Esophagus squamous epithelium (tissue), 5 donors: ENCODE results near the gene SLC6A3. TPM values are rescaled to one million over a fixed set of nuclear protein-coding genes. Genes with fewer than 3 reads are reported as not detected.

Experiments
- DNase-seq: peaks from one replicate; lab custom pipeline; 2025; lab: John Stamatoyannopoulos, UW
- H3K27ac ChIP-seq, 4 donors: fragments of 200-600 bp; sonication (generic); one replicate each; pipeline ENCODE4 v1.5.1; 2016 to 2019; ENCODE audit warnings: mild to moderate bottlenecking in 1 of 4
- H3K27me3 ChIP-seq, 4 donors: fragments of 200-600 bp; sonication (generic); 1 replicate in 3 of 4; 2 replicates in 1 of 4; pipeline versions ENCODE4 v1.5.1 to v1.6.0; 2017 to 2021; ENCODE audit warnings: antibody characterized with exemption in 1 of 4
- H3K36me3 ChIP-seq, 3 donors: fragments of 200-600 bp; sonication (generic); one replicate each; pipeline ENCODE4 v1.5.1; 2016 to 2019
- H3K4me1 ChIP-seq, 3 donors: fragments of 200-600 bp; sonication (generic); one replicate each; pipeline ENCODE4 v1.5.1; 2017 to 2019
- H3K4me3 ChIP-seq, 4 donors: fragments of 200-600 bp; sonication (generic); 1 replicate in 3 of 4; 2 replicates in 1 of 4; pipeline ENCODE4 v1.5.1; 2016 to 2019; ENCODE audit warnings: mild to moderate bottlenecking in 2 of 4, moderate library complexity in 1 of 4
- H3K9me3 ChIP-seq, 3 donors: fragments of 200-600 bp; sonication (generic); one replicate each; pipeline ENCODE4 v1.5.1; 2016 to 2019
- CTCF ChIP-seq, 6 experiments: fragments of 450-650 bp in 4 of 6; fragments of 200-600 bp in 2 of 6; sonication (generic) in 2 of 6; IDR thresholded peaks; one replicate each; pipeline ENCODE4 v1.5.1; 2016 to 2019; ENCODE audit warnings: antibody characterized with exemption in 6 of 6, mild to moderate bottlenecking in 4 of 6, moderate library complexity in 4 of 6
- POLR2A ChIP-seq, 4 donors: fragments of 450-650 bp; IDR thresholded peaks; one replicate each; pipeline ENCODE4 v1.6.1; 2017; ENCODE audit warnings: antibody characterized with exemption in 4 of 4, mild to moderate bottlenecking in 4 of 4, moderate library complexity in 3 of 4
- WGBS, 2 donors: methylation state at CpG; one replicate each; pipeline ENCODE4 v1.1.5; 2018; 5-methylcytosine and 5-hydroxymethylcytosine counted together
- intact Hi-C: fragments of 100-400 bp; cut with DNase I; formaldehyde crosslinking; loops from one replicate; pipeline ENCODE4 v1.15.0; 2022
- total RNA-seq, 4 donors: library from RNA; depleted of rRNA; stranded (reverse); fragments of >200 nt; gene quantifications; one replicate each; pipeline ENCODE4 v1.1.0, GENCODE V29; 2016
- donor health status: DM: yes; HTN: yes; CAD: no.

Gene SLC6A3
- total RNA-seq, 4 donors from 2014 or later, result 0.19 TPM; not detected in 3

- no peak for DNase-seq
- TF ChIP-seq POLR2A (IDR thresholded peaks at IDR 0.05) (no peak), CTCF (IDR thresholded peaks at IDR 0.05) (no peak)
- Histone ChIP-seq H3K36me3 (no peaks in the 10 kb centered on the region), H3K4me3 (no peak overlapping the region), H3K27ac (no peak overlapping the region), H3K4me1 (peaks cover 1 to 24% (median 10%) of the 10 kb centered on the region in 3 donors), H3K9me3 (no peaks in the 10 kb centered on the region), H3K27me3 (peaks cover 0 to 71% (median 0%) of the 10 kb centered on the region in 4 donors)
- intact Hi-C loops, result no loop called here
- WGBS, 2 donors, result 81 to 83% methylated on average over 22 of the region's 25 CpGs
These were observed 63.6 kb downstream of the SLC6A3 start for GRCh38 chr5:1381370-1382247.

- intact Hi-C loops, result no loop called here
- WGBS, 2 donors, result 57 to 63% methylated on average over 6 to 11 of the region's 12 CpGs
- Histone ChIP-seq H3K4me1 (peaks cover 0 to 17% (median 8%) of the 10 kb centered on the region in 3 donors), H3K9me3 (no peaks in the 10 kb centered on the region), H3K4me3 (no peak overlapping the region), H3K27me3 (peaks cover 0 to 72% (median 0%) of the 10 kb centered on the region in 4 donors), H3K36me3 (no peaks in the 10 kb centered on the region), H3K27ac (no peak overlapping the region)
- TF ChIP-seq CTCF (IDR thresholded peaks at IDR 0.05), result no peak
- no peak for TF ChIP-seq POLR2A (IDR thresholded peaks at IDR 0.05)
- no peak for DNase-seq
These were observed 64.3 kb downstream of the SLC6A3 start for GRCh38 chr5:1380910-1381309.

- Histone ChIP-seq H3K36me3 (no peaks in the 10 kb centered on the region), H3K27me3 (peaks cover 0 to 74% (median 0%) of the 10 kb centered on the region in 4 donors), H3K4me3 (peak overlapping the region in 2 of 4 donors; percentile 19 to 51), H3K9me3 (no peaks in the 10 kb centered on the region), H3K27ac (no peak overlapping the region), H3K4me1 (peaks cover 0 to 10% (median 5%) of the 10 kb centered on the region in 3 donors)
- TF ChIP-seq POLR2A (IDR thresholded peaks at IDR 0.05) (no peak), CTCF (IDR thresholded peaks at IDR 0.05) (peak; percentile 56 to 71 (median 65))
- intact Hi-C loops, result no loop called here
- DNase-seq, result no peak
- WGBS, 2 donors, result 56 to 85% methylated on average over 5 to 23 of the region's 34 CpGs
These were observed 65.0 kb downstream of the SLC6A3 start for GRCh38 chr5:1380011-1380817.

GRCh38 chr5:1378866-1379659 is 66.2 kb downstream of the SLC6A3 start:
- TF ChIP-seq POLR2A (IDR thresholded peaks at IDR 0.05) (no peak), CTCF (IDR thresholded peaks at IDR 0.05) (no peak)
- Histone ChIP-seq H3K4me3 (no peak overlapping the region), H3K4me1 (peaks cover 0 to 10% (median 5%) of the 10 kb centered on the region in 3 donors), H3K27me3 (peaks cover 0 to 85% (median 0%) of the 10 kb centered on the region in 4 donors), H3K36me3 (no peaks in the 10 kb centered on the region), H3K9me3 (no peaks in the 10 kb centered on the region), H3K27ac (no peak overlapping the region)
- DNase-seq, result no peak
- intact Hi-C loops, result no loop called here
- WGBS, 2 donors, result 93 to 94% methylated on average over 12 to 17 of the region's 24 CpGs
